GM19468 (cell line): ENCODE measurements around the gene SGSM1.
"Not testable (repeated sequence)": the region's sequence is repeated elsewhere in the genome, so short reads cannot be mapped to it uniquely, and the experiment has no call there.

ENCODE experiments used
- ATAC-seq: cut with Tn5 transposase; IDR thresholded peaks from one replicate; pipeline ENCODE4 v1.9.1; 2021; ENCODE audit warnings: mild to moderate bottlenecking, moderate library complexity, moderate number of reproducible peaks; ENCODE audit not compliant: unreplicated experiment; ENCODE audit errors: extremely low read depth

The SGSM1 gene

DNA sequence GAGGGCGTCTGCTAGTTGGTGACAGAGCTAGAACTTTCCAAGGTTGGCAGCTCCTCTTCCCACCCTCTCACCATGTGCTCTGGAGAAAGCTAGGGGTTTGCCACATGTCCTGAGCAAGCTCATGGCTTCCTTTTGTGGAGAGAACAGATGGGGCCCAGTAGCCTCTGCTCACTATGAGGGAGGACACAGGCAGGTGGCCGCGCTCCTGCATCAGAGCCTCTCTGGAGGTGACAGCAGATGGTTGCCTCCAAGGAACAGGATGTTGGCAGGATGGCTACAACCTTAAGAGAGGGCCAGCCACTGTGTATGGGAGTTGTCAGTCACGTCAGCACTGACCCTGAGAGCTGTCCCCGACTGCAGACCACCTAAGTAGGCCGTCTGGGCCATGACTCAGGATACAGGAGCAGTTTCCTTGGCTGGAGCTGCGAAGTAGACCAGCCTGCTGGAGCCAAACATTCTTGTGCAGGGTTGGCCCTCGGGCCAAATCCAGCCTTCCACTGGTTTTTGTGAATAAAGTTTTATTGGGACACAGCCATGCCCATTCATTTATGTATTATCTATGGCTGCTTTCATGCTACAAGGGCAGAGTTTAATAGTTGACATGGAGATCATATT is 28.0 kb downstream of the SGSM1 start:
- no peak for ATAC-seq

DNA sequence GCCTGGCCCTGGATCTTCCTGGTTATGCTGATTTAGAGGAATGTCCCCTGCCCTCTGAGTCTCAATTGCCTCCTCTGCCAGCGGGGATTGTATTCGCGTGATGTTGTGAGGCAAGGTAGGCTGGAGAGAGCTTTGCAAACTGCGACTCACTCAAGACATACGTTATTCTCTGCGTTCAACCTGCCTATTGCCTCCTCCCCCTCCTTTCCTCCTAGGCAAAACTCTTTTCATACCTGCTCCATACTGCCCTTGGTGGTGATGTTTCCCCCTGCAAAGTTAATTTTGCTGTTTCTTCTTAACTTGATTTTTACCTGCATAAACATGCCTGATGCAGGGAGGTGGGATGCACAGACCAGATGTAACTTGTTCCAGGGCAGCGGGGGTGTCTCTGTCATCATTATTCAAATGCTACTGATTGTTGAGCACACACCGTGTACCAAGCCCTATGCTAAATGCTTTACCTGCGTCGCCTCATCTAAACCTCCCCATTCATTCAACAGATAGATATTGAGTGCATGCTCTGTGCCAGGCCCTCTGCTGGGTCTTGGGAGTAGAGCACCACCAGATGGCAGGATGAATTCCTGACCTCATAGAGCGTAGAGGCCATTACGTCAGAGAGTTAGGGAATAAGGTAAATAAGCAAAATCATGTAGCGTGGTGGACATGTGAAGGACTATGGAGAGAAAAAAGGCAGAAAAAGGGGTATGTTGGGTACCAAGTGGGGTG is 29.0 kb downstream of the SGSM1 start:
- ATAC-seq, result no peak

DNA sequence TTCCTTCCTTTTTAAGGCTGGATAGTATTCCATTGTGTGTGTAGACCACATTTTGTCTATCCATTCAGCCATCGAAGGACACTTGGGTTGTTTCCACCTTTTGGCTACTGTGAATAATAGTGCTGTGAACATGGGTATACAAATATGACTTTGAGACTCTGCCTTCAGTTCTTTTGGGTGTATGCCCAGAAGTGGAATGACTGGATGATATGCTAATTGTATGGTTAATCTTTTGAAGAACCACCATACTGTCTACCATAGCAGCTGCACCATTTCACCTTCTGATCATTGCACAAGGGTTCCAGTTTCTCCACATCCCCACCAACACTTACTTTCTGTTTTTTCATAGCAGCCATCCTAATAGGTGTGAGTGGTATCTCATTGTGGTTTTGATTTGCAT is 30.3 kb downstream of the SGSM1 start:
- ATAC-seq, result no peak

DNA sequence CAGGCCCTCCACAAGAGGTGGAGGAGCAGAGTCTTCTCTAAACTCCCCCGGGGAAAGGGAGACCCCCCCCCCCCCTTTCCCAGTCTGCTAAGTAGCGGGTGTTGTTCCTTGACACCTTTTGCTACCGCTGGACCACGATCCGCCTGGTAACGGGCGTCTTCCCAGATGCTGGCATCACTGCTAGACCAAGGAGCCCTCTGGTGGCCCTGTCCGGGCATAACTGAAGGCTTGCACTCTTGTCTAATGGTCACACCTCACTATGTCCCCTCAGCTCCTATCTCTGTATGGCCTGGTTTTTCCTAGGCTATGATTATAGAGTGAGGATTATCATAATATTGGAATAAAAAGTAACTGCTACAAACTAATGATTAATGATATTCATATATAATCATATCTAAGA is 31.5 kb downstream of the SGSM1 start:
- not testable (repeated sequence) for ATAC-seq

DNA sequence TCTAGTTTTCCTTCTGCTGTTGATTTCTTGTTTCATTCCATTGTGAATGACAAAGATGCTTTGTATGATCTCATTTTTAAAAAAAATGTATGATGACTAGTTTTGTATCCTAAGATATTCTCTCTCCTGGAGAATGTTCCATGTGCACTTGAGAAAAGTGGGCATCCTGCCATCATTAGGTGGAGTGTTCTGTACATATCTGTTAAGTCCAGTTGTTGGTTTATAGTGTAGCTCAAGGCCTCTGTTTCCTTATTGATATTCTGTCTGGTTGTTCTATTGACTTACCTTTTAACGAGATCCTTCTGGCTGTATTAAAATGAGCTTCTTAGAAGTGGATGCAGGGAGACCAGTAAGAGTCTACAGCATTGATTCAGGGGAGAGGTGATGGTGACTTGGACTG is 35.2 kb downstream of the SGSM1 start:
- no peak for ATAC-seq

DNA sequence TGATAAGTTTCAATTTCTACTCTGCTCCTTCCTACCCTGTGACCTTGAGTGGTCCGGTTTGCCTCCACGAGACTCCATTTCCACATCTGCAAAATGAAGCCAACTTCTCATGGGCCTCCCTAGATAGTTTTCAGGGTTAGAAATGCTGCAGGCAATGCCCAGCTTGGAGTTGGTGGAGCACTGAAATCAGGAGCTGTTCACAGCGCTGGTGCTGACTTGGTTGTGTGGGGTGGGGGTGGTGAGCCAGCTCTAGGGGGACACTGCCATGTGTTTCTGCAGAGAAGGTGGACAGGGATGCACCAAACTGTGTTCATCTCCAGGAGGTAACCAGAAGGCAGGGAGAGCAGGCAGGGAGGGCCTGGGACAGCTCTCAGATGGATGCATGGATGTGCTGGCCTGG is 37.0 kb downstream of the SGSM1 start:
- ATAC-seq, result no peak

DNA sequence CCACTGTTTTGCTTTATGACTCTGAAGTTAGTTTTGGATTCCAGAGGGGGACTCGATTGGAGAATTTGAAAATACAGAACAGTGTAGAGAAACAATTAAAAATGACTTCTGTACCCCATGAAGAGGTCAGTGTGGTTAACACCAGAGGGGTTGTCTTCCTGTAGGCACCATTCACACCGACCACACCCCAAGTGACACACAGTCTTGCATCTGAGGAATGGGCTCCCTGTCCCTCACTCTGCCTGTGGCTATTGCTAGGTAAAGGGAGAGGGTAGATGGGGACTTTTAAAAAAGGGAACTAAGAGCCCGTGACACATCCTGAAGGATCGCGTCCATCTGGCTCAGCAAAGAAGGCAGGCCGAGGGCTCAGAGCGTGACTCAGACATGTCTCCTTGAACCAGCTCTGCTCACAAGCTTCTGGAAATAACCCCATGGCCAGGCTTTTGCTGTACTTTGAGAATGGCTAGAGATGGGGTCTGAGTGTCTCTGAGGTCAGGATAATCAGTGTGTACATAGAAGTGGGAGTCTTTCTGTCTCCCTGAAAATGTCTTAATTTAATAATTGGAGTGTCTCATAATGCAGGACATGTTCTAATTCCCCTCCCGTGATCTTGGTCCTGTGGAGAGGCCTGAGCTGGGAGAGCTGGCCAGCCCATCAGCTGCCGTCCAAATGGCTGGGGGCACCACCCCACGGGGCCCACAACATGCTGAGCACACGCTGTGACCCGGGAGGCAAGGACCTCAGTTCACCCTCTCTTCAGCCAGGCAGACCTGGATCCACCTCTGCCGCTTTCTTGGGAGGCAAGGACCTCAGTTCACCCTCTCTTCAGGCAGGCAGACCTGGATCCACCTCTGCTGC is 39.3 kb downstream of the SGSM1 start:
- ATAC-seq, result no peak

DNA sequence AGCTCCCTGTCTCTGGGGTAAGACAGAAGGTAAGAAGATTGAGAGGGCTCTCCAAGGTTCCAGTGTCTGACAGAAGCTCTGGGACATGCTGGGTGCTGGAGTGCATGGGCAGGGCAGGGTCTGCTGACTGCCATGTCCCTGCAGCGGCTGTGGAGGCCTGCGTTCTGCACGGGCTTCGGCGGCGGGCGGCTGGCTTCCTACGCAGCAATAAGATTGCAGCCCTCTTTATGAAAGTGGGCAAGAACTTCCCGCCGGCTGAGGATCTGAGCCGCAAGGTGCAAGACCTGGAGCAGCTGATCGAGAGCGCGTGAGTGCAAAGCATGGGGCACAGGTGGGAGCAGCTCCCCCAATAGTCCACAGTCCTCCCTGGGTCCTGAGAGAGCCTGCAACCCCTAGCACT is 41.5 kb downstream of the SGSM1 start:
- ATAC-seq, result no peak

DNA sequence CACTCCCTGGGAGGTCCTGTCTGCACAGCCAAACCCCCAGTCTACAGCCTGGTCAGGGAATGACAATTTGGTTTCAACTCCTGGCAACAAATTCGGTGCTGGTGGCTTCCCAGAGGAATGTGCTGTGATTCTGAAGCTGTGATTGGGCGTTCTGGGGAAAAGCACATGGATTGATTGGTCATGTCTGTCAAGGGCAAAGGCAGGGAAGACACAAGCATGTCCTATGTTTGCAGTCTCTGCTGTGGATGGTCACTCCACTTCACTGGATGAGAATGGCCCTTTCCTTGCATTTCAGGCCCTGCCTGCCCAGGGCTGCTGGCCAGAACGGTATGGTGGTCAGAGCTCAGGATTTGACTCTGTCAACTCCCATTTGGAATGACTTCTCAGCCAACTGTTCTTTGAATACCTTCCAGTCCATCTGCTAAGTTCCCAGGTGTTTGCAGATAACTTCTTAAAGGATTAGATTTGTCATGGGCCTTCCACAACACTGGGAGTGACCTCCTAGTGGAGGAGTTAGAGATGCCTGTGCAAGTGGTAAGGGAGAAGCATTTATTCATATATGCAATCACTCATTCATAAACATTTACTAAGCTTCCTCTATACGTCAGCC is 42.7 kb downstream of the SGSM1 start:
- ATAC-seq, result no peak

DNA sequence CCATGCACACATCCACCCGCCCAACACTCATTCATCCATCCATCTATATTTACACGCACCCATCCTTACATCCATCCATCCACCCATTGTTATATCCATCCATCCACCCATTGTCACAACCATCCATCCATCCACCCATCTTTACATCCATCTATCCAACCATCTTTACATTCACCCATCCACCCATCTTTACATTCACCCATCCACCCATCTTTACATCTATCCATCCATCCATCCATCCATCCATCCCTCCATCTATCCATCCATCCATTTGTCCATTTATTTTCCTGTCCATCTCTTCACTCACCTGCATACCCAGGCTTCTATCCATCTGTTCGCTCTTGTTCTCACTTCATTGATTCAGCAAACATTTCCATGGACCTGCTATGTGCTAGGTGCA is 49.8 kb downstream of the SGSM1 start:
- no peak for ATAC-seq

DNA sequence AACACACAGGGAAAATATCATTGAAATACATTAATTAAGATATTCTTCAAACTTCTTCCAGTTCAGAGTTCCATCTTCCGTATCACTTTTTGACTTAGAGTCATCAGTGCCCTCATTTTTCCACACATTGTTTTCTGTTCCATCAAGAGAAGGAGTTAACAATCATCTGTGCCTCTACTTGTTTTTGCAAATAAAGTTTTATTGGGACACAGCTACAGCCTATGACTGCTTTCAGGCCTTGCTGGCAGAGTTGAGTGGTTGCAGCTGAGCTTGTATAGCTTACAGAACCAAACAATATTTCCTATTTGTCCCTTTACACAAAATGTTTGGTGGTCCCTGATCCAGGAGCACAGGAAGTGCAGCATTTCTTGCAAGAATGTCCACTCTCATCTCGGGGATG is 51.6 kb downstream of the SGSM1 start:
- ATAC-seq, result no peak

DNA sequence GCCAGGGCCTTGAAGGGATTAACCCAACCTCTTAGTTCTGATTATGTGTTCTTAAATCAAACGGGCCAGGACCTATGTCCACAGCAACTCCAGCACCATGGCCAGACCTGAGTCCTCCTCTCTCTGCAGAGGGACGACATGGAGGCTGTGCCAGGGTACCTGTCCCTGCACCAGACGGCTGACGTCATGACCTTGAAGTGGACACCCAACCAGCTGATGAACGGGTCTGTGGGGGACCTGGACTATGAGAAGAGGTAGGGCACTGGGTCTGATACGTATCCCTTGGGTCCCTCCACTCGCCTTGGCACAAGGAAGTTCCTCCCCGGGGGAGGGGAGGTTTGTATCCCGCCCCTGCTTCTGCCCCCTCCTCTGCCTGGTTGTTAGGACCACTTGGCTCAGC is 53.6 kb downstream of the SGSM1 start:
- ATAC-seq, result no peak

DNA sequence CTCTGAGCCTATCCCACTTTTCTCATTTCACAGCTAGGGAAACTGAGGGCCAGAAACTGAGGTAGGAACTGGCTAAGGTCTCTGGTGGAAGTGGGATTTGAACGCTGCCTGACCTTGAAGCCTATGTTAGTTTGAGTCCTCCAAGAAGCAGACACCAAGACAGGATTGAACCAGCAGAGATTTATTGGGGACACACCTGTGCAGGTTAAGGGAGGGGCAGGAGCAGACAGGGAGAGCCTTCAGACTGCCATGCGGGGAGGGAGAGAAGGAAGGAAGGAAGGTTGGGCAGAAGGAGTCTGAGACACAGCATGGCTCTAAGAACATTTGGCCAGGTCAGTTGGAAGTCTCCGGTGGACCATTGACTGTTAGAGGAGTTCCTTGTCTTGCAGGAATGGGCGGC is 59.5 kb downstream of the SGSM1 start:
- no peak for ATAC-seq

DNA sequence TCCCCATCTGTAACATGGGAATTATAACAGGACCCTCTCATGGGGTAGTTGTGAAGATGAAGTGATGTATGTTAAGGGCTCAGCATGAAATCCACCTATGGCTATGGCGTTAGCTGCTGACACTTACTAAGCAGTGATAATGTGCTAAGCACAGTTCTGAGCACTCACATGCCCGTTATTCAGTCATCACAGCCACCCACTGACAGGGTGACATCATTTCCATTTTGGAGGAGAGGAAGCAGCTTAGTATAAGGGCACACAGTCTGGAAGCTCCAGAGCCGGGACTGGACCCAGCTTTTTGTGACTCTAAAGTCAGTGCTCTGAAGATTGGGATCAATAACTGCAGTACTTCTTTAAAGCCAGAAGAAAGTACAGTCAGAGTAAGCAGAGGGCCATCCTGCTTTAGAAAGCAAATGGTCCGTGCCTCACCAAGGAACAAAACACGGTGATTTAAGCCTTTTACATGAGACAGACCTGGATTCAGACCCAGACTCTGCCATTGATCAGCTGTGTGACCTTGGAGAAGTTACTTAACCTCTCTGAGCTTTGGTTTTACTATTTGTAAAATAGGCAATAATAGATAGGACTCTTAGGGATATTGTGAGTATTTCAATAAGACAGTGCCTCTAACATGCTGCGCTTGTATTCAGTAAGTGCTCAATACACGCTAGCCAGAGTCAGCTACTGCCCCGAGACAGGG is 61.5 kb downstream of the SGSM1 start:
- ATAC-seq, result no peak

DNA sequence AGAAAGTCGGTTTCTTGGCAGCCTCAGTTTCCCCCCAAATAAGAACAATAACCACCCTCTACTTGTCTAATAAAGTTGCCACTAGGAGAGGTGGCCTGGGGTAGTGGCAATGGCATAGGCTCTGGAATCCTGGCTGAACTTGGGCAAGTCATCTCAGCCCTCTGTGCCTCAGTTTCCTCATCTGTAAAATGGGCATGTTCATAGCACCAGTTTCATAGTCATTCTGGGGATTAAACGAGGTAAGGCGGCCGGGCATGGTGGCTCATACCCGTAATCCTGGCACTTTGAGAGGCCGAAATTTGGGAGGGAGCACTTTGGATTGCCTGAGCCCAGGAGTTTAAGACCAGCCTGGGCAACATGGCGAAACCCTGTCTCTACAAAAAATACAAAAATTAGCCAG is 63.0 kb downstream of the SGSM1 start:
- ATAC-seq, result no peak

DNA sequence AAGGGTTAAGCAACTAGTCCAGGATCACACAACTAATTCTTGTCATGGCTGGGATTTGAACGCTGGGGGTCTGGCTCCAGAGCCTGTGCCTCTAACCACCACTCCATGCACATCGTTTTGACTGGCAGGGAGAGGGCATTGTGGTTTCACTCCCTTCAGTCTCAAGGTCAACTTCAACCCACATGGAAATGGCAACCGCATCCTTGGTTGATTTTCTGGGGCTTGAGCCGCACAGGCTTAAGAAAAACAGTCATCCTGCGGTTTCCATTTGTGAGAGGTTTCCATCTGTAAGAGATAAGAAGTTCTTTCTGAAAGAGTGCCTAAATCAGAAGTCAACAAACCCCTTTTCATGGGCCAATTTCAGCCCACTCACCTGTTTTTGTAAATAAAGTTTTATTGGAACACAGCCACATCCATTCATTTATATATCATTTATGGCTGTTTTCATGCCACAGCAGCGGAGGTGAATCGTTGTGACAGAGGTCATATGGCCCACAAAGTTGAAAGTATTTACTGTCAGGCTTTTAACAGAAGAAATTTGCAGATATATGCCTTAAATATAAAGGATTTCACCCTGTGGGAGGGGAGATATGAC is 65.7 kb downstream of the SGSM1 start:
- ATAC-seq, result no peak

DNA sequence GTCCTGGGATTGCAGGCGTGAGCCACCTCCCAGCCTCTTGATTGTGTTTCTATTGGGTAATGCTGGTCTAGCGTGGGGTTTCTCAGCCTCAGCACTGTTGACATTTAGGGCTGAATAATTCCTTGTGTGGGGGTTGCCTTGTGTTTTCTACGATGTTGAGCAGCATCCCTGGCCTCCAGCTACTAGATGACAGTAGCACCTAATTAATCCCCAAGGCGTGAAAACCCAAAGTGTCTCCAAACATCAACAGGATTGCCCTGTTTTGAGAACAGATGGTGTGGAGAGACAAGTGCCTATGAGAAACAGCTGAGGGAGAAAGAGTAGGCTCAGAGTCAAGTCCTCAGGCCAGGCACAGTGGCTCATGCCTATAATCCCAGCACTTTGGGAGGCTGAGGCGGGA is 67.2 kb downstream of the SGSM1 start:
- no peak for ATAC-seq

DNA sequence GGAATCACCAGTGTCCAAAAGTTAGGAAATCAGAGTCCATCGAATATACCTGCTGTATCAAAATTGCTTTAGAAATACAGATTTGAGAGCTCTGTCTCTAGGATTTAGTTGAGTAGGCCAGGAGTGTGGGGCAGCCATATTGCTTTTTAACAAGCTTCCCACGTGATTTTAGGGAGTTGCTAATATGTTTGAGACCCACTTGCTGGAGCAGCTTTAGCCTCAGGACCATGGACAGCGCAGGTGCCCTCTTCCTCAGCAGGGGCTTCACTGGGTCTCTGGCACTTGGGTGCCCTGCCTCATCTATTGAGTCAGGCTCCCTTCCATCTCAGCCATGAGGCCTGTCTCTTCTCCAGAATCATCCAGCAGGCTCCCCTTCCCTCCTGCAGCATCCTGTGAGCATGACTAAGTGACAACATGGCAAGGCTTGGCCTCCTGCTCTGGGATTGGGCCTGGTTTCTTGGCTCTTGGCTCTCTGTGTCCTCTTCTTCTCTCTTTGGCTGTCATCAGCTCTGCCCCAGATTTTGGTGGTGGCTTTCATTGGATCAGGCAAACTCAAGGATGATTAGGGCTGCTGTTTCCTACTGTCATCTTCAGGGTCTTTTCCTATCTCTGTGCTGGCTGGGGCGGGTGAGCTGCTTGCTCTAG is 70.0 kb downstream of the SGSM1 start:
- no peak for ATAC-seq

DNA sequence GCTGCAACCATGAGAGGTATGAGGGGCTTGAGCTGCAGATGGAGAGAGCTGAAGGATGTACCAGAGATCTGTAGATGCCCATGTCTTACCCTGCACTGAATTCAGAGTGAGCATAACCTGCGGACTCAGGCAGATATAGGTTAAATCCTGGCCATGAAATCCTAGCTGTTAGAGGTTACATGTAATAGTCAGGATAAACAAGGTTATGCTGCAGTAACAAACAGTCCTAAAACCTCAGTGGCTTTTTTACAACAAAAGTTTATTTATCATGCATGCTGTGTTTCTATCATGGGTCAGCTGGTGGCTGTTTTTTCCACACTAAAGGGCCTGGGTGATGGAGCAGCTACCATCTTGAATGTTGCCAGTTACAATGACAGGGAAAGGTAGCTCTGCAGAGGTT is 70.7 kb downstream of the SGSM1 start:
- ATAC-seq, result no peak
